Measurements from ENCODE around the gene ZC3H13.

Gene ZC3H13

DNA sequence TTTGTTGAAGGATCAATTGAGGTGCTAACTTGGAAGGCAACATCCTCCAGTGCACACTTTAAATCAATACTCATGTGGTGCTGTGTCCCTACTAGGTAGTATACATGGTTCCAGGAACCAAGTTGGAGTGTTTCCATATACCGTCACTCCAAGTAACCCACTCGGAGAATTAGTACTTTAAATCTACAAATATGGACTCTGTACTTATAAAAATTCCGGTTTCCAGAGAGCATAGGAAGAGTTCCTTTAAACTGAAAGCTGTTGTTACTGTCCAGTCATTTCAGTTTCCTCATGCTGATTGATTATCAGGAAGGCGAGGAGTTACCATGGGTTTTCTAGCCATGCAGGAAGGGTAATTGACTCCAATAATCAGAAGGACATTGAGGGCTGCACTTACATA is 45.1 kb upstream of the ZC3H13 start:
- Mint-ChIP-seq H3K4me1 (peaks cover 7% of the 10 kb centered on the region), H3K36me3 (ENCODE audit: low read depth) (no peaks in the 10 kb centered on the region), H3K9me3 (no peaks in the 10 kb centered on the region), H3K4me3 (no peak overlapping the region), H3K27me3 (ENCODE audit: low read depth) (no peaks in the 10 kb centered on the region), H3K27ac (no peak overlapping the region)
- no peak for TF ChIP-seq CTCF (IDR thresholded peaks at IDR 0.05; ENCODE audit: unreplicated experiment in 3 of 3)

- Mint-ChIP-seq H3K9me3 (no peaks in the 10 kb centered on the region), H3K36me3 (ENCODE audit: low read depth) (no peaks in the 10 kb centered on the region), H3K4me3 (no peak overlapping the region), H3K4me1 (peaks cover 3% of the 10 kb centered on the region), H3K27me3 (ENCODE audit: low read depth) (no peaks in the 10 kb centered on the region), H3K27ac (no peak overlapping the region)
- no peak for TF ChIP-seq CTCF (IDR thresholded peaks at IDR 0.05; ENCODE audit: unreplicated experiment in 3 of 3)
Observed at GRCh38 chr13:46097015-46097414, 44.5 kb upstream of the ZC3H13 start.

DNA sequence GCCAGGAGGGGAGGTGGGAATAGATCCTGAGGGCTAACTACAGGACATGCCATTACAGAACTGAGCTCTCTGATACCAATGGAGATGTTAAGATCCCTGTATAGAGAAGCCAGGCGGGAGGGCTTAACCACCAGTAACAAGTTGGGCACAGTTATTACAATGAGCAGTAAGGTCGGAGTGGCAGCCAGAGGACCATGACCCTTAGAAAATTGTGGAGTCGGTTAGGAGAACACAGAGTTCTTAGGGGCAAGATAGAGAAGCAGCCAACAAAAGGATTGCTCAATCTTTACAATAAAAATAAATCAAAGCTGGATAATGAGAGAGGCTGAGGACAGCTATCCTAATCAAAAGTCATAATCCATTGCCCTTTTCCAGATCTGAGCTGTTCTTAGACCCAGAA is 41.9 kb upstream of the ZC3H13 start:
- Mint-ChIP-seq H3K27ac (no peak overlapping the region), H3K27me3 (ENCODE audit: low read depth) (no peaks in the 10 kb centered on the region), H3K4me3 (no peak overlapping the region), H3K36me3 (ENCODE audit: low read depth) (no peaks in the 10 kb centered on the region), H3K9me3 (no peaks in the 10 kb centered on the region), H3K4me1 (no peaks in the 10 kb centered on the region)
- TF ChIP-seq CTCF (IDR thresholded peaks at IDR 0.05; ENCODE audit: unreplicated experiment in 3 of 3), result no peak

- Mint-ChIP-seq H3K27me3 (ENCODE audit: low read depth) (no peaks in the 10 kb centered on the region), H3K9me3 (no peaks in the 10 kb centered on the region), H3K27ac (no peak overlapping the region), H3K4me1 (no peaks in the 10 kb centered on the region), H3K4me3 (no peak overlapping the region), H3K36me3 (ENCODE audit: low read depth) (no peaks in the 10 kb centered on the region)
- TF ChIP-seq CTCF (IDR thresholded peaks at IDR 0.05; ENCODE audit: unreplicated experiment in 3 of 3), result no peak
Observed at GRCh38 chr13:46088821-46089562, 36.4 kb upstream of the ZC3H13 start.

DNA sequence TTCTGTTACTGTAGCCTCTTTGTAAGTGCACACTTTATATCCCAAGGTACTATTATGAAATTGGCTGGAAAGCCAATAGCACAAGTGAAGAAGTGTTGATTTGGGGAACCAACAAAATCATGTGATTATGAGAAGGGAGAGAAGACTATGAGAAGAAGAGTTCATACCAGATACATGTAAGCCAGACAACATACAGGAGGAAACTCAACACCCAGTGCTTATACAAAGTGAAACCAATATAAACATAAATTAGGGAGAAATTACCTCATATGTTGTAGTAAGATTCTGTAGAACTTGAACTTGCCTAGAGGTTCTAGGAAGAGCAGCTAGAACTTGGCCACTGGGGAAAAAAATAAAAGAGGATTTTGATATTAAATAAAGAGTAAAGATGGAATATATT is 34.9 kb upstream of the ZC3H13 start:
- Mint-ChIP-seq H3K4me3 (no peak overlapping the region), H3K4me1 (no peaks in the 10 kb centered on the region), H3K27me3 (ENCODE audit: low read depth) (no peaks in the 10 kb centered on the region), H3K36me3 (ENCODE audit: low read depth) (no peaks in the 10 kb centered on the region), H3K27ac (no peak overlapping the region), H3K9me3 (no peaks in the 10 kb centered on the region)
- no peak for TF ChIP-seq CTCF (IDR thresholded peaks at IDR 0.05; ENCODE audit: unreplicated experiment in 3 of 3)

GRCh38 chr13:46086985-46087384 is 34.4 kb upstream of the ZC3H13 start:
- no peak for TF ChIP-seq CTCF (IDR thresholded peaks at IDR 0.05; ENCODE audit: unreplicated experiment in 3 of 3)
- H3K9me3 Mint-ChIP-seq, result no peaks in the 10 kb centered on the region
- H3K27me3 Mint-ChIP-seq (ENCODE audit: low read depth), result no peaks in the 10 kb centered on the region
- H3K27ac Mint-ChIP-seq, result no peak overlapping the region
- H3K36me3 Mint-ChIP-seq (ENCODE audit: low read depth), result no peaks in the 10 kb centered on the region
- H3K4me3 Mint-ChIP-seq, result no peak overlapping the region
- H3K4me1 Mint-ChIP-seq, result no peaks in the 10 kb centered on the region
